Right lung (tissue), 5 donors: ENCODE measurements around the gene SH2D3A. TPM values are rescaled to one million over a fixed set of nuclear protein-coding genes. Genes with fewer than 3 reads are reported as not detected.
"Not testable (repeated sequence)": the region's sequence is repeated elsewhere in the genome, so short reads cannot be mapped to it uniquely, and the experiment has no call there.

Experiments
- DNase-seq, 2 donors: peaks; one replicate each; pipeline ENCODE4 v3.0.0-alpha.2; 2013
- polyA plus RNA-seq, 5 donors: library from polyadenylated mRNA; unstranded; fragments of 120-200 nt; gene quantifications; one replicate each; pipeline versions ENCODE4 v1.2.1 to v1.2.3, GENCODE V29; 2013; ENCODE audit warnings: inconsistent platforms in 1 of 5, low replicate concordance in 1 of 5; ENCODE audit not compliant: insufficient read length in 5 of 5, insufficient read depth in 1 of 5

Gene SH2D3A
- polyA plus RNA-seq, 5 donors = 5.9 to 9.2 (median 7.9) TPM

GRCh38 chr19:6790194-6791128, 23.2 kb upstream of the SH2D3A start:
- DNase-seq = no peak

GRCh38 chr19:6788896-6789295, 21.7 kb upstream of the SH2D3A start:
- DNase-seq = no peak

- DNase-seq = no peak
Measured at GRCh38 chr19:6787393-6787792, 20.2 kb upstream of the SH2D3A start.

GRCh38 chr19:6779206-6779605, 12.0 kb upstream of the SH2D3A start:
- no peak for DNase-seq

GRCh38 chr19:6778386-6778785, 11.2 kb upstream of the SH2D3A start:
- DNase-seq = no peak

GRCh38 chr19:6777434-6777833, 10.2 kb upstream of the SH2D3A start:
- DNase-seq = no peak

- DNase-seq = no peak
Measured at GRCh38 chr19:6776999-6777398, 9.8 kb upstream of the SH2D3A start.

GRCh38 chr19:6776045-6776444, 8.8 kb upstream of the SH2D3A start:
- not testable (repeated sequence) for DNase-seq

- DNase-seq = peak; percentile 42 to 52
Measured at GRCh38 chr19:6774821-6775707, 7.8 kb upstream of the SH2D3A start.

- DNase-seq = no peak
Measured at GRCh38 chr19:6773323-6773931, 6.2 kb upstream of the SH2D3A start.

- no peak for DNase-seq
Measured at GRCh38 chr19:6772866-6773322, 5.7 kb upstream of the SH2D3A start.

GRCh38 chr19:6772028-6772865, 5.0 kb upstream of the SH2D3A start, which contains the start of gene VAV1:
Gene VAV1 (plus strand): TSS chr19:6772708. CDS start chr19:6772808, 100 bp downstream.
- no peak for DNase-seq

- not testable (repeated sequence) for DNase-seq
Measured at GRCh38 chr19:6771648-6772027, 4.4 kb upstream of the SH2D3A start.

- no peak for DNase-seq
Measured at GRCh38 chr19:6769006-6769619, 1.9 kb upstream of the SH2D3A start.

- DNase-seq = no peak
Measured at GRCh38 chr19:6768236-6768785, 1.1 kb upstream of the SH2D3A start.

GRCh38 chr19:6767081-6767356, 216 bp downstream of the SH2D3A start:
- DNase-seq = no peak

- DNase-seq = no peak
Measured at GRCh38 chr19:6766357-6767080, 716 bp downstream of the SH2D3A start.

GRCh38 chr19:6765738-6766356, 1.4 kb downstream of the SH2D3A start:
- DNase-seq = peak in 1 of 2 donors; percentile 63

GRCh38 chr19:6762253-6762797, 4.9 kb downstream of the SH2D3A start:
- not testable (repeated sequence) for DNase-seq
